ENCODE data around the gene RPL34.

- TF ChIP-seq, protein P1, sequence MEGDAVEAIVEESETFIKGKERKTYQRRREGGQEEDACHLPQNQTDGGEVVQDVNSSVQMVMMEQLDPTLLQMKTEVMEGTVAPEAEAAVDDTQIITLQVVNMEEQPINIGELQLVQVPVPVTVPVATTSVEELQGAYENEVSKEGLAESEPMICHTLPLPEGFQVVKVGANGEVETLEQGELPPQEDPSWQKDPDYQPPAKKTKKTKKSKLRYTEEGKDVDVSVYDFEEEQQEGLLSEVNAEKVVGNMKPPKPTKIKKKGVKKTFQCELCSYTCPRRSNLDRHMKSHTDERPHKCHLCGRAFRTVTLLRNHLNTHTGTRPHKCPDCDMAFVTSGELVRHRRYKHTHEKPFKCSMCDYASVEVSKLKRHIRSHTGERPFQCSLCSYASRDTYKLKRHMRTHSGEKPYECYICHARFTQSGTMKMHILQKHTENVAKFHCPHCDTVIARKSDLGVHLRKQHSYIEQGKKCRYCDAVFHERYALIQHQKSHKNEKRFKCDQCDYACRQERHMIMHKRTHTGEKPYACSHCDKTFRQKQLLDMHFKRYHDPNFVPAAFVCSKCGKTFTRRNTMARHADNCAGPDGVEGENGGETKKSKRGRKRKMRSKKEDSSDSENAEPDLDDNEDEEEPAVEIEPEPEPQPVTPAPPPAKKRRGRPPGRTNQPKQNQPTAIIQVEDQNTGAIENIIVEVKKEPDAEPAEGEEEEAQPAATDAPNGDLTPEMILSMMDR (IDR thresholded peaks at IDR 0.05), result no peak
- no peak for TF ChIP-seq POLR2A (IDR thresholded peaks at IDR 0.05)
Measured at GRCh38 chr4:108612365-108612764, 8.0 kb upstream of the RPL34 start.
